Measurements from ENCODE around the gene NEK3. TPM values are rescaled to one million over a fixed set of nuclear protein-coding genes. Genes with fewer than 3 reads are reported as not detected.
"Not testable (repeated sequence)": the region's sequence is repeated elsewhere in the genome, so short reads cannot be mapped to it uniquely, and the experiment has no call there.

NEK3 gene
- polyA plus RNA-seq, 3 donors: 5.7 to 13.7 (median 6.1) TPM

- Mint-ChIP-seq H3K4me1 (no peaks in the 10 kb centered on the region), H3K4me3 (no peak overlapping the region), H3K9me3 (no peaks in the 10 kb centered on the region), H3K36me3 (no peaks in the 10 kb centered on the region), H3K27ac (no peak overlapping the region), H3K27me3 (ENCODE audit: low read depth in 3 of 3) (no peaks in the 10 kb centered on the region)
- Histone ChIP-seq H3K4me1 (ENCODE audit: control insufficient read depth in 1 of 2, insufficient read depth in 2 of 2, low read length in 2 of 2) (no peaks in the 10 kb centered on the region), H3K9me3 (replicated peaks in 1 of 2; ENCODE audit: control insufficient read depth in 1 of 2, insufficient read depth in 1 of 2, low read length in 2 of 2) (no peaks in the 10 kb centered on the region), H4K20me1 (ENCODE audit: insufficient read depth, low read length) (no peaks in the 10 kb centered on the region), H3K79me2 (ENCODE audit: insufficient read depth, low read length) (no peaks in the 10 kb centered on the region), H3K36me3 (replicated peaks in 1 of 2; ENCODE audit: control insufficient read depth in 1 of 2, insufficient read depth in 2 of 2, low read length in 2 of 2) (no peaks in the 10 kb centered on the region), H3K9ac (ENCODE audit: insufficient read depth, low read length, poor library complexity, severe bottlenecking) (no peak overlapping the region), H3K4me3 (replicated peaks in 1 of 3; ENCODE audit: low read depth in 2 of 3, low read length in 3 of 3) (no peak overlapping the region), H3K27ac (ENCODE audit: low read depth in 1 of 2, low read length in 2 of 2) (no peak overlapping the region), H3K27me3 (ENCODE audit: control insufficient read depth in 2 of 2, insufficient read depth in 2 of 2, low read length in 2 of 2) (no peaks in the 10 kb centered on the region), H3K4me2 (replicated peaks; ENCODE audit: extremely low read depth, low read length, poor library complexity, severe bottlenecking) (no peak overlapping the region), H2AFZ (ENCODE audit: insufficient read depth, low read depth, low read length, poor library complexity, severe bottlenecking) (no peak overlapping the region)
- WGBS (ENCODE audit: insufficient coverage): no CpG with 5 or more reads among the region's 1 CpG
- TF ChIP-seq, protein P1, sequence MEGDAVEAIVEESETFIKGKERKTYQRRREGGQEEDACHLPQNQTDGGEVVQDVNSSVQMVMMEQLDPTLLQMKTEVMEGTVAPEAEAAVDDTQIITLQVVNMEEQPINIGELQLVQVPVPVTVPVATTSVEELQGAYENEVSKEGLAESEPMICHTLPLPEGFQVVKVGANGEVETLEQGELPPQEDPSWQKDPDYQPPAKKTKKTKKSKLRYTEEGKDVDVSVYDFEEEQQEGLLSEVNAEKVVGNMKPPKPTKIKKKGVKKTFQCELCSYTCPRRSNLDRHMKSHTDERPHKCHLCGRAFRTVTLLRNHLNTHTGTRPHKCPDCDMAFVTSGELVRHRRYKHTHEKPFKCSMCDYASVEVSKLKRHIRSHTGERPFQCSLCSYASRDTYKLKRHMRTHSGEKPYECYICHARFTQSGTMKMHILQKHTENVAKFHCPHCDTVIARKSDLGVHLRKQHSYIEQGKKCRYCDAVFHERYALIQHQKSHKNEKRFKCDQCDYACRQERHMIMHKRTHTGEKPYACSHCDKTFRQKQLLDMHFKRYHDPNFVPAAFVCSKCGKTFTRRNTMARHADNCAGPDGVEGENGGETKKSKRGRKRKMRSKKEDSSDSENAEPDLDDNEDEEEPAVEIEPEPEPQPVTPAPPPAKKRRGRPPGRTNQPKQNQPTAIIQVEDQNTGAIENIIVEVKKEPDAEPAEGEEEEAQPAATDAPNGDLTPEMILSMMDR (IDR thresholded peaks at IDR 0.05): no peak
- no peak for DNase-seq
- intact Hi-C loops (cut with micrococcal nuclease): no loop called here
These were observed 54.8 kb downstream of the NEK3 start for GRCh38 chr13:52104624-52105023.

DNA sequence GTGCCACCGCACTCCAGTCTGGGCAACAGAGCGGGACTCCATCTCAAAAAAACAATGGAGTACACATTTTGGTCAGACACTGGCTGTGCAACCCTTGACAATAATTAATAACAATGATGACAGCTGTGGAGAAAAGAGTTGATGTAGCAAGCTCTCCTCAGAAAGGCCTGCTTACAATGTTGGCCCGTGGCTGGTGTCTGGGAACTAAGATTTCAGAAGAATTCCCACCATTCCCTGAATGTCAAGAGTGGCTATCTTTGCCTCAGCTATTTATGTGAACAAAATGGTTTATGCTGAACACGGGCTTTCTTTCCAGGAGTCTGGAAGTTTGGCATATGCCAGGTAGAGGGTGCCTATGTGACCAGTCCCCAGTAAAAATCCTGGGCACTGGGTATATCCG is 56.0 kb downstream of the NEK3 start:
- DNase-seq: no peak
- H3K9me3 Mint-ChIP-seq: no peaks in the 10 kb centered on the region
- H3K4me3 ChIP-seq (replicated peaks in 1 of 3; ENCODE audit: low read depth in 2 of 3, low read length in 3 of 3): no peak overlapping the region
- intact Hi-C loops (cut with micrococcal nuclease): no loop called here
- no peaks in the 10 kb centered on the region for H3K27me3 Mint-ChIP-seq (ENCODE audit: low read depth in 3 of 3)
- H3K27me3 ChIP-seq (ENCODE audit: control insufficient read depth in 2 of 2, insufficient read depth in 2 of 2, low read length in 2 of 2): no peaks in the 10 kb centered on the region
- 93% methylated on average over 3 of the region's 5 CpGs for WGBS (ENCODE audit: insufficient coverage)
- no peak overlapping the region for H3K9ac ChIP-seq (ENCODE audit: insufficient read depth, low read length, poor library complexity, severe bottlenecking)
- H2AFZ ChIP-seq (ENCODE audit: insufficient read depth, low read depth, low read length, poor library complexity, severe bottlenecking): no peak overlapping the region
- H3K36me3 ChIP-seq (replicated peaks in 1 of 2; ENCODE audit: control insufficient read depth in 1 of 2, insufficient read depth in 2 of 2, low read length in 2 of 2): no peaks in the 10 kb centered on the region
- no peak overlapping the region for H3K4me2 ChIP-seq (replicated peaks; ENCODE audit: extremely low read depth, low read length, poor library complexity, severe bottlenecking)
- H3K27ac Mint-ChIP-seq: no peak overlapping the region
- H3K9me3 ChIP-seq (replicated peaks in 1 of 2; ENCODE audit: control insufficient read depth in 1 of 2, insufficient read depth in 1 of 2, low read length in 2 of 2): no peaks in the 10 kb centered on the region
- no peak overlapping the region for H3K27ac ChIP-seq (ENCODE audit: low read depth in 1 of 2, low read length in 2 of 2)
- H3K4me3 Mint-ChIP-seq: no peak overlapping the region
- no peaks in the 10 kb centered on the region for H3K36me3 Mint-ChIP-seq
- no peaks in the 10 kb centered on the region for H3K79me2 ChIP-seq (ENCODE audit: insufficient read depth, low read length)
- TF ChIP-seq, protein P1 (IDR thresholded peaks at IDR 0.05): no peak
- no peaks in the 10 kb centered on the region for H4K20me1 ChIP-seq (ENCODE audit: insufficient read depth, low read length)
- H3K4me1 Mint-ChIP-seq: no peaks in the 10 kb centered on the region
- H3K4me1 ChIP-seq (ENCODE audit: control insufficient read depth in 1 of 2, insufficient read depth in 2 of 2, low read length in 2 of 2): no peaks in the 10 kb centered on the region

- WGBS (ENCODE audit: insufficient coverage): 87% methylated on average over 3 of the region's 3 CpGs
- H3K4me3 Mint-ChIP-seq: not testable (repeated sequence)
These were observed 57.0 kb downstream of the NEK3 start for GRCh38 chr13:52102423-52102822.

More at GRCh38 chr13:52102423-52102822, 57.0 kb downstream of the NEK3 start:
- H3K4me2 ChIP-seq (replicated peaks; ENCODE audit: extremely low read depth, low read length, poor library complexity, severe bottlenecking); H4K20me1 ChIP-seq (ENCODE audit: insufficient read depth, low read length); H3K9ac ChIP-seq (ENCODE audit: insufficient read depth, low read length, poor library complexity, severe bottlenecking); DNase-seq; H3K9me3 ChIP-seq (replicated peaks in 1 of 2; ENCODE audit: control insufficient read depth in 1 of 2, insufficient read depth in 1 of 2, low read length in 2 of 2); H3K27me3 Mint-ChIP-seq (ENCODE audit: low read depth in 3 of 3); H3K36me3 ChIP-seq (replicated peaks in 1 of 2; ENCODE audit: control insufficient read depth in 1 of 2, insufficient read depth in 2 of 2, low read length in 2 of 2); H3K4me1 Mint-ChIP-seq; H3K27me3 ChIP-seq (ENCODE audit: control insufficient read depth in 2 of 2, insufficient read depth in 2 of 2, low read length in 2 of 2); H3K27ac Mint-ChIP-seq; H3K9me3 Mint-ChIP-seq; H3K27ac ChIP-seq (ENCODE audit: low read depth in 1 of 2, low read length in 2 of 2); H3K36me3 Mint-ChIP-seq; H3K79me2 ChIP-seq (ENCODE audit: insufficient read depth, low read length); H3K4me3 ChIP-seq (replicated peaks in 1 of 3; ENCODE audit: low read depth in 2 of 3, low read length in 3 of 3); H3K4me1 ChIP-seq (ENCODE audit: control insufficient read depth in 1 of 2, insufficient read depth in 2 of 2, low read length in 2 of 2); H2AFZ ChIP-seq (ENCODE audit: insufficient read depth, low read depth, low read length, poor library complexity, severe bottlenecking); intact Hi-C loops (cut with micrococcal nuclease): not testable (repeated sequence)

Data from CD14-positive monocyte (primary cell).